Heart right ventricle (tissue), 16 donors: ENCODE results near the gene TOMM40L. TPM values are rescaled to one million over a fixed set of nuclear protein-coding genes. Genes with fewer than 3 reads are reported as not detected.
A peak's percentile ranks its signal among the peaks of the same experiment; 100 is the strongest.
"Not testable (repeated sequence)": the region's sequence is repeated elsewhere in the genome, so short reads cannot be mapped to it uniquely, and the experiment has no call there.

Experiments
- ATAC-seq, 8 donors: fragments of 200-7000 bp; cut with Tn5 transposase; one replicate each; pipeline ENCODE4 v1.9.1; 2020; ENCODE audit warnings: mild to moderate bottlenecking in 8 of 8, moderate library complexity in 8 of 8, moderate number of reproducible peaks in 1 of 8
- DNase-seq, 2 donors: peaks; one replicate each; pipeline ENCODE4 v3.0.0-alpha.2; 2020
- H3K27ac ChIP-seq, 10 donors: fragments of 200-600 bp; sonication (generic) in 2 of 10; one replicate each; pipeline versions ENCODE4 v1.5.0 to v1.8.0; 2020 to 2022; ENCODE audit warnings: mild to moderate bottlenecking in 3 of 10
- H3K27me3 ChIP-seq, 7 donors: fragments of 200-600 bp; one replicate each; pipeline ENCODE4 v1.8.0; 2021 to 2022; ENCODE audit warnings: mild to moderate bottlenecking in 2 of 7
- H3K36me3 ChIP-seq, 9 donors: fragments of 200-600 bp; sonication (generic) in 1 of 9; one replicate each; pipeline versions ENCODE4 v1.5.0 to v1.8.0; 2020 to 2022; ENCODE audit warnings: mild to moderate bottlenecking in 2 of 9
- H3K4me1 ChIP-seq, 9 donors: fragments of 200-600 bp; sonication (generic) in 1 of 9; one replicate each; pipeline versions ENCODE4 v1.5.0 to v1.8.0; 2020 to 2022; ENCODE audit warnings: mild to moderate bottlenecking in 4 of 9
- H3K4me3 ChIP-seq, 10 donors: fragments of 200-600 bp; sonication (generic) in 2 of 10; one replicate each; pipeline versions ENCODE4 v1.5.0 to v1.8.0; 2020 to 2022; ENCODE audit warnings: mild to moderate bottlenecking in 7 of 10, moderate library complexity in 2 of 10
- H3K9me3 ChIP-seq, 11 donors: fragments of 200-600 bp in 10 of 11; sonication (generic) in 2 of 11; one replicate each; pipeline versions ENCODE4 v1.5.0 to v1.8.0; 2013 to 2022; ENCODE audit warnings: mild to moderate bottlenecking in 2 of 11, control low read depth in 1 of 11, moderate library complexity in 1 of 11
- CTCF ChIP-seq, 9 donors: fragments of 200-600 bp; sonication (generic) in 2 of 9; IDR thresholded peaks; one replicate each; pipeline versions ENCODE4 v1.5.0 to v1.8.0; 2021 to 2022; ENCODE audit warnings: antibody characterized with exemption in 9 of 9, mild to moderate bottlenecking in 5 of 9, moderate library complexity in 1 of 9
- WGBS, 2 donors: extraction: QIAGEN DNeasy Blood & Tissue Kit; methylation state at CpG; one replicate each; pipeline ENCODE4 v1.1.7; 2013; ENCODE audit warnings: inconsistent platforms in 1 of 2; 5-methylcytosine and 5-hydroxymethylcytosine counted together
- intact Hi-C, 10 donors: fragments of 100-400 bp; cut with DNase I; formaldehyde crosslinking; loops; one replicate each; pipeline versions ENCODE4 v1.11.1 to v1.14.2; 2022
- polyA plus RNA-seq, 2 donors: library from polyadenylated mRNA; stranded (reverse); fragments of 200-250 nt; gene quantifications; one replicate each; pipeline ENCODE4 v1.2.3, GENCODE V29; 2013
- total RNA-seq, 10 donors: library from RNA; stranded (reverse); fragmentation: NEBNext Ultra II Directional in 3 of 10; extraction: Animal tissue kit (Norgen Biotek cat#: 25700) in 3 of 10; gene quantifications; one replicate each; pipeline versions ENCODE4 v1.2.1 to v1.2.4, GENCODE V29; 2021 to 2023
- donor health status: Arrhythmogenic right ventricular cardiomyopathy.
- donor health status: ischemic (EF 13 %, LVEDD 7.1; RV severe dilation, severe dysfunction).
- donor health status: healthy with polysubstance abuse.
- donor health status: DM: no; HTN: yes; CAD: no.
- donor health status: DM: no; HTN: no; CAD: no.
- donor health status: ischemic (EF 25% LVEDD 6.9; RV normal size, moderate dysfunction).
- donor health status: ischemic (EF 25% LVEDD 5.7; RV mildly dilated, moderate dysfunction).
- donor health status: healthy.
- donor health status: DM: yes; HTN: yes; CAD: no.
- donor health status: Ischemic cardiomyopathy.
- donor health status: ischemic (EF 35%, LVEDD 5.7; RV mildly dilated, moderate dysfunction).
- donor health status: nonischemic (EF 11% LVEDD 7.7; RV severe dilation, severe dysfunction).
- donor health status: DM: yes; HTN: yes; CAD: no.
- donor health status: PGD.
- donor health status: ischemic (EF 29% LVEDD 5.4; RV normal size, mild dysfunction).
- donor health status: nonischemic (EF 23%, LVEDD 6.1; RV moderate dilation, normal function).

Gene TOMM40L
- total and polyA plus RNA-seq, 12 donors, result 17.6 to 37.6 (median 32.8) TPM

- peaks cover 0 to 22% (median 0%) of the 10 kb centered on the region in 9 donors for H3K36me3 ChIP-seq
- no peaks in the 10 kb centered on the region for H3K27me3 ChIP-seq
- no peak for ATAC-seq
- peaks cover 6 to 34% (median 19%) of the 10 kb centered on the region in 9 donors for H3K4me1 ChIP-seq
- intact Hi-C loops, result loop anchor here in 2 of 10 donors (2.0 to 10.0 kb wide), 2 partner anchors 44 to 162 kb away; no protein-coding TSS in a partner anchor
- TF ChIP-seq CTCF (IDR thresholded peaks at IDR 0.05), result no peak
- H3K27ac ChIP-seq, result no peak overlapping the region
- no peak for DNase-seq
- H3K4me3 ChIP-seq, result no peak overlapping the region
- H3K9me3 ChIP-seq, result no peaks in the 10 kb centered on the region
- 74 to 79% methylated on average over 6 of the region's 6 CpGs for WGBS, 2 donors
Observed at GRCh38 chr1:161222175-161223019, 3.5 kb upstream of the TOMM40L start.

GRCh38 chr1:161223805-161224694 lies 1.8 kb upstream of the TOMM40L start:
- peaks cover 6 to 30% (median 25%) of the 10 kb centered on the region in 9 donors for H3K4me1 ChIP-seq
- peaks cover 0 to 21% (median 10%) of the 10 kb centered on the region in 9 donors for H3K36me3 ChIP-seq
- no peak for DNase-seq
- H3K9me3 ChIP-seq, result no peaks in the 10 kb centered on the region
- WGBS, 2 donors, result 91 to 92% methylated on average over 7 of the region's 7 CpGs
- no peaks in the 10 kb centered on the region for H3K27me3 ChIP-seq
- TF ChIP-seq CTCF (IDR thresholded peaks at IDR 0.05), result no peak
- no peak overlapping the region for H3K27ac ChIP-seq
- ATAC-seq, result no peak
- no peak overlapping the region for H3K4me3 ChIP-seq
- intact Hi-C loops, result loop anchor here in 2 of 10 donors (2.0 to 10.0 kb wide), 2 partner anchors 45 to 161 kb away; no protein-coding TSS in a partner anchor

- H3K4me1 ChIP-seq, result peaks cover 6 to 30% (median 25%) of the 10 kb centered on the region in 9 donors
- peak overlapping the region in 5 of 10 donors; percentile 47 to 89 (median 66) for H3K27ac ChIP-seq
- not testable (repeated sequence) for ATAC-seq, DNase-seq, H3K27me3 ChIP-seq, H3K9me3 ChIP-seq, H3K4me3 ChIP-seq
- 92 to 95% methylated on average over 13 of the region's 13 CpGs for WGBS, 2 donors
- peaks cover 0 to 21% (median 16%) of the 10 kb centered on the region in 9 donors for H3K36me3 ChIP-seq
- intact Hi-C loops, result loop anchor here (5.0 to 10.0 kb wide), 6 partner anchors 32 to 160 kb away; partner anchors contain the start of genes CFAP126 (in 3 of the 10) and SDHC (in 3 of the 10)
Observed at GRCh38 chr1:161224695-161225087, 1.2 kb upstream of the TOMM40L start.

- peaks cover 6 to 30% (median 25%) of the 10 kb centered on the region in 9 donors for H3K4me1 ChIP-seq
- H3K27ac ChIP-seq, result peak overlapping the region in 9 of 10 donors; percentile 42 to 89 (median 65)
- H3K27me3 ChIP-seq, result no peaks in the 10 kb centered on the region
- intact Hi-C loops, result loop anchor here (5.0 to 10.0 kb wide), 6 partner anchors 33 to 160 kb away; partner anchors contain the start of genes CFAP126 (in 3 of the 10) and SDHC (in 3 of the 10)
- ATAC-seq (peak in 2 of 8 donors; percentile 0 to 1), DNase-seq (no peak)
- no peak for TF ChIP-seq CTCF (IDR thresholded peaks at IDR 0.05)
- no peaks in the 10 kb centered on the region for H3K9me3 ChIP-seq
- H3K4me3 ChIP-seq, result no peak overlapping the region
- H3K36me3 ChIP-seq, result peaks cover 0 to 24% (median 20%) of the 10 kb centered on the region in 9 donors
- WGBS, 2 donors, result 62 to 71% methylated on average over 7 of the region's 7 CpGs
Observed at GRCh38 chr1:161225178-161225533, 704 bp upstream of the TOMM40L start.
